Measurements from ENCODE around the gene ZBTB16.

DNA sequence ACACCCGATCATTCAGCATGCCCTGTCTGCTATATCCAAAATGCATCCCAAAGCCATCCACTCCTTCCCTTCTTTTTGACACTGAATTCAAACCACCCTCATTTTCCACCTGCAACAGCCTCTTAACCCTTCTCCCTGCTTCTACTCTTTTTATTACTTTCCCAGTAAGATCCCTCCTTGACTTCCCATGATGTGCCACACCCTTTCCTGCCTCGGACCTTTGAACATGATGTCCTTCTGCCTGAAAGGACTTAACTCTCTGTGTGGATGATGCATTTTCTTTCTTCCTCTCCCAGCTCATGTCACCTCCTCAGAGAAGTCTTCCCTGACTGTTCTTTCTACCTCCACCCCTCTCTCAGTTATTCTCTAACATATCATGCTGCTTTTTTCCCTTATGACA, 48.1 kb upstream of the ZBTB16 start:
- TF ChIP-seq CTCF (IDR thresholded peaks at IDR 0.05; ENCODE audit: low read depth, low read length, missing input control) (no peak), SP1 (IDR thresholded peaks at IDR 0.05) (no peak), RXRA (IDR thresholded peaks at IDR 0.05) (no peak), RAD21 (IDR thresholded peaks at IDR 0.05) (no peak), ZBTB33 (IDR thresholded peaks at IDR 0.05) (no peak), REST (IDR thresholded peaks at IDR 0.05) (no peak), EGR1 (IDR thresholded peaks at IDR 0.05; ENCODE audit: low read depth in 2 of 2) (no peak), NR2F2 (IDR thresholded peaks at IDR 0.05) (no peak)
- TF ChIP-seq, protein P1, sequence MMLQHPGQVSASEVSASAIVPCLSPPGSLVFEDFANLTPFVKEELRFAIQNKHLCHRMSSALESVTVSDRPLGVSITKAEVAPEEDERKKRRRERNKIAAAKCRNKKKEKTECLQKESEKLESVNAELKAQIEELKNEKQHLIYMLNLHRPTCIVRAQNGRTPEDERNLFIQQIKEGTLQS (IDR thresholded peaks at IDR 0.05): no peak

All from liver (tissue), 3 donors.